Panc1 (cell line): ENCODE data around the gene TBXAS1. TPM values are rescaled to one million over a fixed set of nuclear protein-coding genes. Genes with fewer than 3 reads are reported as not detected.

ENCODE experiments used
- ATAC-seq: fragments of 200-7000 bp; cut with Tn5 transposase; 2 replicates; pipeline ENCODE4 v1.9.1; 2020; ENCODE audit warnings: mild to moderate bottlenecking, moderate library complexity
- BruUV-seq: library from RNA; stranded (reverse); fragments of 400-500 nt; replicated peaks from 2 replicates; lab custom pipeline; 2021; lab: Mats Ljungman, UMichigan
- CTCF ChIA-PET: fragments of 300-600 bp; sonication (Branson Sonifier 250); formaldehyde crosslinking; loops from one replicate; lab custom pipeline; 2022; ENCODE audit warnings: antibody characterized with exemption; lab: Charles Lee
- POLR2A ChIA-PET: fragments of 300-600 bp; sonication (Branson Sonifier 250); formaldehyde crosslinking; loops from one replicate; lab custom pipeline; 2022; ENCODE audit warnings: antibody characterized with exemption; lab: Charles Lee
- DNase-seq: peaks from one replicate; pipeline ENCODE4 v3.0.0-alpha.2; 2010; ENCODE audit warnings: low read depth, low spot score
- H3K27ac ChIP-seq: 2 replicates; pipeline ENCODE4 v1.5.1; 2011; ENCODE audit warnings: mild to moderate bottlenecking, low read length, inconsistent platforms
- H3K27me3 ChIP-seq: fragments of 200-500 bp; sonication (Bioruptor generic); 2 replicates; pipeline ENCODE4 v1.6.0; 2014; ENCODE audit warnings: low read length, inconsistent platforms; ENCODE audit not compliant: control insufficient read depth, insufficient read depth
- H3K36me3 ChIP-seq: fragments of 200-500 bp; sonication (Bioruptor generic); 2 replicates; pipeline ENCODE4 v1.5.1; 2014; ENCODE audit warnings: inconsistent platforms, mild to moderate bottlenecking, low read length, moderate library complexity; ENCODE audit not compliant: control insufficient read depth, insufficient read depth
- H3K4me1 ChIP-seq: 2 replicates; pipeline ENCODE4 v1.5.1; 2011; ENCODE audit warnings: inconsistent platforms, mild to moderate bottlenecking, low read length, moderate library complexity; ENCODE audit not compliant: control insufficient read depth, insufficient read depth
- H3K4me3 ChIP-seq, 2 experiments: 2 replicates each; pipeline ENCODE4 v1.5.1; 2011 to 2012; ENCODE audit warnings: low read depth in 2 of 2, low read length in 2 of 2, mild to moderate bottlenecking in 2 of 2, inconsistent platforms in 1 of 2, moderate library complexity in 1 of 2
- H3K9me3 ChIP-seq: fragments of 200-500 bp; sonication (Bioruptor generic); 2 replicates; pipeline ENCODE4 v1.5.1; 2014; ENCODE audit warnings: low read depth, mild to moderate bottlenecking, inconsistent platforms, low read length, moderate library complexity; ENCODE audit not compliant: control insufficient read depth, insufficient read depth
- CTCF ChIP-seq: fragments of 450-650 bp; IDR thresholded peaks from 2 replicates; pipeline ENCODE4 v1.5.1; 2017; ENCODE audit warnings: mild to moderate bottlenecking
- POLR2AphosphoS5 ChIP-seq: IDR thresholded peaks from 2 replicates; pipeline ENCODE4 v1.6.1; 2012; ENCODE audit warnings: mild to moderate bottlenecking, low read depth, low read length, moderate library complexity
- REST ChIP-seq, 2 experiments: IDR thresholded peaks; 2 replicates each; pipeline ENCODE4 v1.6.1; 2011 to 2012; ENCODE audit warnings: low read depth in 2 of 2, control low read depth in 1 of 2, low read length in 1 of 2, mild to moderate bottlenecking in 1 of 2, moderate library complexity in 1 of 2; ENCODE audit not compliant: insufficient read depth in 1 of 2
- SIN3A ChIP-seq: IDR thresholded peaks from 2 replicates; pipeline ENCODE4 v1.6.1; 2012; ENCODE audit warnings: low read depth, mild to moderate bottlenecking, low read length, moderate library complexity, borderline replicate concordance; ENCODE audit not compliant: insufficient read depth
- TCF7L2 ChIP-seq: IDR thresholded peaks from 2 replicates; pipeline ENCODE4 v1.6.1; 2011; ENCODE audit warnings: mild to moderate bottlenecking, low read depth, low read length, inconsistent platforms
- in situ Hi-C: cut with HindIII; loops from 2 replicates; pipeline ENCODE4 v1.10.0; 2016; ENCODE audit warnings: low sequenced_read_pairs, low pct_unique_long_range_greater_than_20kb
- intact Hi-C: fragments of 100-400 bp; cut with micrococcal nuclease; formaldehyde crosslinking; loops from one replicate; pipeline ENCODE4 v1.10.0; 2022; ENCODE audit not compliant: unreplicated experiment
- total RNA-seq: library from RNA; stranded (reverse); gene quantifications from one replicate; pipeline ENCODE4 v1.2.1, GENCODE V29; 2021; ENCODE audit not compliant: unreplicated experiment

TBXAS1 gene
- total RNA-seq, 1 experiment from 2014 or later: 4.4 TPM

GRCh38 chr7:140017034-140017433 lies 188.0 kb downstream of the TBXAS1 start:
- TF ChIP-seq TCF7L2: no peak
- TF ChIP-seq SIN3A: no peak
- no peak for TF ChIP-seq CTCF
- no peak for TF ChIP-seq POLR2AphosphoS5
- TF ChIP-seq REST (IDR thresholded peaks at IDR 0.05; ENCODE audit: insufficient read depth in 1 of 2, low read depth in 2 of 2, low read length in 1 of 2): no peak
- in situ Hi-C loops: no loop called here
- ChIA-PET CTCF (no interaction called here), POLR2A (no interaction called here)
- Histone ChIP-seq H3K9me3 (no peaks in the 10 kb centered on the region), H3K4me3 (no peak overlapping the region), H3K27me3 (no peaks in the 10 kb centered on the region), H3K36me3 (no peaks in the 10 kb centered on the region), H3K27ac (no peak overlapping the region), H3K4me1 (no peaks in the 10 kb centered on the region)
- intact Hi-C loops: no loop called here
- ATAC-seq: 0 out of 2 replicates have a peak, but pooled peaks have one; percentile 6
- no TSS peak for BruUV-seq
- no peak for DNase-seq

GRCh38 chr7:140017543-140017942 lies 188.5 kb downstream of the TBXAS1 start:
- in situ Hi-C loops: no loop called here
- intact Hi-C loops: no loop called here
- POLR2A ChIA-PET: interaction anchor here (0.6 kb wide), 1 partner anchor 1093 kb away, joined by 3 read pairs; no protein-coding TSS in a partner anchor
- no TSS peak for BruUV-seq
- H3K36me3 ChIP-seq: no peaks in the 10 kb centered on the region
- DNase-seq (no peak), ATAC-seq (0 out of 2 replicates have a peak, but pooled peaks have one; percentile 9)
- no peaks in the 10 kb centered on the region for H3K27me3 ChIP-seq
- CTCF ChIA-PET: no interaction called here
- H3K4me3 ChIP-seq: no peak overlapping the region
- no peak overlapping the region for H3K27ac ChIP-seq
- no peaks in the 10 kb centered on the region for H3K4me1 ChIP-seq
- no peaks in the 10 kb centered on the region for H3K9me3 ChIP-seq
- TF ChIP-seq REST (IDR thresholded peaks at IDR 0.05; ENCODE audit: insufficient read depth in 1 of 2, low read depth in 2 of 2, low read length in 1 of 2): no peak
- no peak for TF ChIP-seq POLR2AphosphoS5
- no peak for TF ChIP-seq TCF7L2
- no peak for TF ChIP-seq SIN3A
- no peak for TF ChIP-seq CTCF
